ENCODE data around the gene DCAF16. TPM values are rescaled to one million over a fixed set of nuclear protein-coding genes. Genes with fewer than 3 reads are reported as not detected.

Gene DCAF16
- total and polyA plus RNA-seq, 4 donors, result 7.1 to 37.9 (median 17.3) TPM

DNA sequence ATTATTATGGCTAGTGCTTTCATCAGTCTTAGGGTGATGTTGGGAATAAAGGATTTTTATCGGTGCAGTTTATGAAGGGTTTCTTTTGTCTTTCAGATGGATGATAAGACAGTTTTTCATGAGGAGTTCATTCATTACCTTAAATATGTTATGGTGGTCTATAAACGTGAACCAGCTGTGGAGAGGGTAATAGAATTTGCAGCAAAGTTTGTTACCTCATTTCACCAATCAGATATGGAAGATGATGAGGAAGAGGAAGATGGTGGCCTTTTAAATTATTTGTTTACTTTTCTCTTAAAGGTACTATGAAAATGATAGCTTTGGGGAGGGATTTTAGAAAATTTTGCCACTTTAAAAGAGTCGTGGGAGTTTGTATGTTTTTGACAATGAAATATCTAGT is 1.6 kb upstream of the DCAF16 start:
- H3K36me3 ChIP-seq (ENCODE audit: control insufficient read depth in 4 of 4, insufficient read depth in 4 of 4, low read length in 4 of 4), result peaks cover 0 to 5% (median 2%) of the 10 kb centered on the region in 4 donors
- no peak overlapping the region for H3K4me3 ChIP-seq
- WGBS, 2 donors, result 17 to 19% methylated on average over 3 of the region's 3 CpGs
- peaks cover 0 to 3% (median 0%) of the 10 kb centered on the region in 4 donors for H3K9me3 ChIP-seq (ENCODE audit: control insufficient read depth in 4 of 4, insufficient read depth in 3 of 4, low read length in 3 of 4)
- peaks cover 5 to 33% (median 8%) of the 10 kb centered on the region in 5 donors for H3K4me1 ChIP-seq (ENCODE audit: control insufficient read depth in 5 of 5, insufficient read depth in 5 of 5, low read length in 5 of 5)
- no peaks in the 10 kb centered on the region for H3K27me3 ChIP-seq (ENCODE audit: control insufficient read depth in 3 of 3, insufficient read depth in 3 of 3, low read length in 2 of 3)
- DNase-seq (peak in 2 of 3 donors; percentile 17 to 20), ATAC-seq (ENCODE audit: insufficient read depth, low FRiP score) (no peak)
- H3K9ac ChIP-seq (ENCODE audit: insufficient read depth in 1 of 2, low read length in 2 of 2), result peak overlapping the region in 1 of 2 donors; percentile 73
- no peak overlapping the region for H3K27ac ChIP-seq (ENCODE audit: low read depth in 1 of 2, low read length in 1 of 2)
- TF ChIP-seq, protein P1, sequence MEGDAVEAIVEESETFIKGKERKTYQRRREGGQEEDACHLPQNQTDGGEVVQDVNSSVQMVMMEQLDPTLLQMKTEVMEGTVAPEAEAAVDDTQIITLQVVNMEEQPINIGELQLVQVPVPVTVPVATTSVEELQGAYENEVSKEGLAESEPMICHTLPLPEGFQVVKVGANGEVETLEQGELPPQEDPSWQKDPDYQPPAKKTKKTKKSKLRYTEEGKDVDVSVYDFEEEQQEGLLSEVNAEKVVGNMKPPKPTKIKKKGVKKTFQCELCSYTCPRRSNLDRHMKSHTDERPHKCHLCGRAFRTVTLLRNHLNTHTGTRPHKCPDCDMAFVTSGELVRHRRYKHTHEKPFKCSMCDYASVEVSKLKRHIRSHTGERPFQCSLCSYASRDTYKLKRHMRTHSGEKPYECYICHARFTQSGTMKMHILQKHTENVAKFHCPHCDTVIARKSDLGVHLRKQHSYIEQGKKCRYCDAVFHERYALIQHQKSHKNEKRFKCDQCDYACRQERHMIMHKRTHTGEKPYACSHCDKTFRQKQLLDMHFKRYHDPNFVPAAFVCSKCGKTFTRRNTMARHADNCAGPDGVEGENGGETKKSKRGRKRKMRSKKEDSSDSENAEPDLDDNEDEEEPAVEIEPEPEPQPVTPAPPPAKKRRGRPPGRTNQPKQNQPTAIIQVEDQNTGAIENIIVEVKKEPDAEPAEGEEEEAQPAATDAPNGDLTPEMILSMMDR (IDR thresholded peaks at IDR 0.05; ENCODE audit: control extremely low read depth, extremely low read depth), result no peak

DNA sequence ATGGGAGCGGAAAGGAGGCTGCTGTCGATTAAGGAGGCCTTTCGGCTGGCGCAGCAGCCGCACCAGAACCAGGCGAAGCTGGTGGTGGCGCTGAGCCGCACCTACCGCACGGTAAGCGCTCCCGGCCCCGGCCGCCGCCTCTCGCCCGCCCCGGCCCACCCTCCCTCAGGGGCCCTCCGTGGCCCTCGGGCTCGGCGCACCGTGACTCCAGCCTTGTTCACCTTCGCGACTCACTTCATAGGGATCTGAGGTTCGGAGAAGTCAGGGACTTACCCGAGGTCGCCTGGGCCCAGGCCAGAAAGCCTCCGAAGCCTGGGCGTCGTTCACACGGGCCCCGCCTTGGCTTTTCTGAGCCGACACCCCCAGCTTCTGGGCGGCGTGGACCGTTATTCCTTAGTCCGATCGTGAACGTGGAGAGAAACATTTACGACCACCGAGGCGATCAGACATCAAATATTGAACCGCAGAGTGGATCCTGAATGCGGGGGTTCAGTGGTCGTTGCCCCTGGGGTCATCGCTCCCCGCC is 584 bp upstream of the DCAF16 start:
- peak in 2 of 3 donors; percentile 13 to 36 for DNase-seq
- Histone ChIP-seq H3K27ac (ENCODE audit: low read depth in 1 of 2, low read length in 1 of 2) (no peak overlapping the region), H3K9ac (ENCODE audit: insufficient read depth in 1 of 2, low read length in 2 of 2) (peak overlapping the region; percentile 57 to 73)

DNA sequence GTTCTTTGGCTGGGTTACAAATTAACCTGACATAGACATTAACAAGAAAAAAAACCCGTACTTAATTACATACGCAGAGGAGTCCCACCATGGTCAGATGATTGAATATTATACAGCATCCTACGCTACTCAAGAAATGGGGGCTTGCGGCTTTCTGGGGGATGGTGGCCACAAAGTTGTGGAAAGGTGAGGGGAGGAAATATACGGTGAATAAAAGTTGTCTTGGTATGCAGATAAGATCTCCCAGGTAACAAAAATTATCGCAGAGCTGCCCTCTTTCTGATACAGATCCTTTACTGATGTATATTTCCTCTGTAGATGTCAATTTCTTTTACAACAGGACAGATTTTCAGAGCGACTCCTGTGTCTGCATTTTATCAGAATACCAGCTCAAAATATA is 890 bp downstream of the DCAF16 start:
- Histone ChIP-seq H3K27me3 (ENCODE audit: control insufficient read depth in 3 of 3, insufficient read depth in 3 of 3, low read length in 2 of 3) (no peaks in the 10 kb centered on the region), H3K9ac (ENCODE audit: insufficient read depth in 1 of 2, low read length in 2 of 2) (peak overlapping the region; percentile 92 to 100), H3K9me3 (ENCODE audit: control insufficient read depth in 4 of 4, insufficient read depth in 3 of 4, low read length in 3 of 4) (peaks cover 0 to 3% (median 0%) of the 10 kb centered on the region in 4 donors), H3K27ac (ENCODE audit: low read depth in 1 of 2, low read length in 1 of 2) (peak overlapping the region in 1 of 2 donors; percentile 55), H3K4me3 (peak overlapping the region; percentile 38), H3K36me3 (ENCODE audit: control insufficient read depth in 4 of 4, insufficient read depth in 4 of 4, low read length in 4 of 4) (peaks cover 0 to 11% (median 2%) of the 10 kb centered on the region in 4 donors), H3K4me1 (ENCODE audit: control insufficient read depth in 5 of 5, insufficient read depth in 5 of 5, low read length in 5 of 5) (peaks cover 7 to 38% (median 8%) of the 10 kb centered on the region in 5 donors)
- TF ChIP-seq, protein P1 (IDR thresholded peaks at IDR 0.05; ENCODE audit: control extremely low read depth, extremely low read depth), result no peak
- ATAC-seq (ENCODE audit: insufficient read depth, low FRiP score) (no peak), DNase-seq (no peak)
- WGBS, 2 donors, result 2 to 3% methylated on average over 7 of the region's 7 CpGs

More for the DNA sequence above, 584 bp upstream of the DCAF16 start:
- Histone ChIP-seq H3K27me3 (ENCODE audit: control insufficient read depth in 3 of 3, insufficient read depth in 3 of 3, low read length in 2 of 3) (no peaks in the 10 kb centered on the region), H3K9me3 (ENCODE audit: control insufficient read depth in 4 of 4, insufficient read depth in 3 of 4, low read length in 3 of 4) (peaks cover 0 to 3% (median 0%) of the 10 kb centered on the region in 4 donors), H3K36me3 (ENCODE audit: control insufficient read depth in 4 of 4, insufficient read depth in 4 of 4, low read length in 4 of 4) (peaks cover 0 to 5% (median 2%) of the 10 kb centered on the region in 4 donors), H3K4me1 (ENCODE audit: control insufficient read depth in 5 of 5, insufficient read depth in 5 of 5, low read length in 5 of 5) (peaks cover 5 to 38% (median 8%) of the 10 kb centered on the region in 5 donors), H3K4me3 (peak overlapping the region; percentile 68)
- TF ChIP-seq, protein P1 (IDR thresholded peaks at IDR 0.05; ENCODE audit: control extremely low read depth, extremely low read depth), result no peak
- WGBS, 2 donors, result 1% methylated on average over 43 to 48 of the region's 48 CpGs
- peak; percentile 13 for ATAC-seq (ENCODE audit: insufficient read depth, low FRiP score)
